Heart left ventricle (tissue), 16 donors: Measurements from ENCODE around the gene GAS7. TPM values are rescaled to one million over a fixed set of nuclear protein-coding genes. Genes with fewer than 3 reads are reported as not detected.

Experiments used
- ATAC-seq, 4 donors: fragments of 200-7000 bp; cut with Tn5 transposase; one replicate each; pipeline ENCODE4 v1.9.1; 2020 to 2022; ENCODE audit warnings: moderate library complexity in 4 of 4, mild to moderate bottlenecking in 3 of 4, moderate number of reproducible peaks in 1 of 4
- DNase-seq, 5 donors: peaks; one replicate each; pipeline ENCODE4 v3.0.0-alpha.2; 2020
- H3K27ac ChIP-seq, 12 donors: fragments of 200-600 bp; sonication (generic) in 4 of 12; one replicate each; pipeline versions ENCODE4 v1.5.0 to v1.8.0; 2016 to 2022; ENCODE audit warnings: mild to moderate bottlenecking in 2 of 12
- H3K27me3 ChIP-seq, 9 donors: fragments of 200-600 bp; sonication (generic) in 2 of 9; one replicate each; pipeline versions ENCODE4 v1.5.1 to v1.8.0; 2016 to 2022; ENCODE audit warnings: mild to moderate bottlenecking in 3 of 9
- H3K36me3 ChIP-seq, 9 donors: fragments of 200-600 bp; sonication (generic) in 2 of 9; one replicate each; pipeline versions ENCODE4 v1.5.0 to v1.8.0; 2018 to 2022; ENCODE audit warnings: mild to moderate bottlenecking in 2 of 9
- H3K4me1 ChIP-seq, 12 donors: fragments of 200-600 bp; sonication (generic) in 4 of 12; one replicate each; pipeline versions ENCODE4 v1.5.0 to v1.8.0; 2016 to 2022; ENCODE audit warnings: mild to moderate bottlenecking in 3 of 12
- H3K4me3 ChIP-seq, 12 donors: fragments of 200-600 bp; sonication (generic) in 4 of 12; one replicate each; pipeline versions ENCODE4 v1.5.0 to v1.8.0; 2017 to 2022; ENCODE audit warnings: mild to moderate bottlenecking in 9 of 12, moderate library complexity in 4 of 12
- H3K9me3 ChIP-seq, 12 donors: fragments of 200-600 bp; sonication (generic) in 4 of 12; one replicate each; pipeline versions ENCODE4 v1.5.0 to v1.8.0; 2016 to 2022; ENCODE audit warnings: mild to moderate bottlenecking in 1 of 12
- POLR2A ChIP-seq, 2 donors: fragments of 450-650 bp; IDR thresholded peaks; one replicate each; pipeline ENCODE4 v1.6.1; 2017; ENCODE audit warnings: antibody characterized with exemption in 2 of 2, mild to moderate bottlenecking in 2 of 2, moderate library complexity in 2 of 2
- WGBS, 4 donors: extraction: QIAGEN DNeasy Blood & Tissue Kit in 2 of 4; methylation state at CpG; one replicate each; pipeline versions ENCODE4 v1.1.5 to v1.1.7; 2013 to 2018; 5-methylcytosine and 5-hydroxymethylcytosine counted together
- intact Hi-C, 10 donors: fragments of 100-400 bp; cut with DNase I; formaldehyde crosslinking; loops; one replicate each; pipeline versions ENCODE4 v1.11.1 to v1.14.2; 2022
- polyA plus RNA-seq, 2 donors: library from polyadenylated mRNA; stranded (reverse); fragments of 200-250 nt; gene quantifications; one replicate each; pipeline ENCODE4 v1.2.3, GENCODE V29; 2013
- total RNA-seq, 9 donors: library from RNA; depleted of rRNA in 2 of 9; stranded (reverse); fragments of >200 nt in 2 of 9; fragmentation: NEBNext Ultra II Directional in 3 of 9; extraction: Animal tissue kit (Norgen Biotek cat#: 25700) in 3 of 9; gene quantifications; one replicate each; pipeline versions ENCODE4 v1.1.0 to v1.2.4, GENCODE V29; 2016 to 2023
- TF ChIP-seq, protein P1 (sequence below), 12 donors: fragments of 200-600 bp; sonication (generic) in 4 of 12; IDR thresholded peaks; one replicate each; pipeline versions ENCODE4 v1.5.0 to v1.8.0; 2018 to 2022; ENCODE audit warnings: antibody characterized with exemption in 12 of 12, mild to moderate bottlenecking in 5 of 12
- donor health status: ischemic (EF 13 %, LVEDD 7.1; RV severe dilation, severe dysfunction).
- donor health status: healthy with polysubstance abuse.
- donor health status: DM: no; HTN: yes; CAD: no.
- donor health status: DM: no; HTN: no; CAD: no.
- donor health status: ischemic (EF 25% LVEDD 6.9; RV normal size, moderate dysfunction).
- donor health status: ischemic (EF 25% LVEDD 5.7; RV mildly dilated, moderate dysfunction).
- donor health status: healthy.
- donor health status: DM: yes; HTN: yes; CAD: no.
- donor health status: ischemic (EF 35%, LVEDD 5.7; RV mildly dilated, moderate dysfunction).
- donor health status: nonischemic (EF 11% LVEDD 7.7; RV severe dilation, severe dysfunction).
- donor health status: DM: yes; HTN: yes; CAD: no.
- donor health status: PGD.
- donor health status: ischemic (EF 29% LVEDD 5.4; RV normal size, mild dysfunction).
- donor health status: nonischemic (EF 23%, LVEDD 6.1; RV moderate dilation, normal function).

Gene GAS7
- total and polyA plus RNA-seq, 11 donors = 19.4 to 86.5 (median 65.1) TPM

DNA sequence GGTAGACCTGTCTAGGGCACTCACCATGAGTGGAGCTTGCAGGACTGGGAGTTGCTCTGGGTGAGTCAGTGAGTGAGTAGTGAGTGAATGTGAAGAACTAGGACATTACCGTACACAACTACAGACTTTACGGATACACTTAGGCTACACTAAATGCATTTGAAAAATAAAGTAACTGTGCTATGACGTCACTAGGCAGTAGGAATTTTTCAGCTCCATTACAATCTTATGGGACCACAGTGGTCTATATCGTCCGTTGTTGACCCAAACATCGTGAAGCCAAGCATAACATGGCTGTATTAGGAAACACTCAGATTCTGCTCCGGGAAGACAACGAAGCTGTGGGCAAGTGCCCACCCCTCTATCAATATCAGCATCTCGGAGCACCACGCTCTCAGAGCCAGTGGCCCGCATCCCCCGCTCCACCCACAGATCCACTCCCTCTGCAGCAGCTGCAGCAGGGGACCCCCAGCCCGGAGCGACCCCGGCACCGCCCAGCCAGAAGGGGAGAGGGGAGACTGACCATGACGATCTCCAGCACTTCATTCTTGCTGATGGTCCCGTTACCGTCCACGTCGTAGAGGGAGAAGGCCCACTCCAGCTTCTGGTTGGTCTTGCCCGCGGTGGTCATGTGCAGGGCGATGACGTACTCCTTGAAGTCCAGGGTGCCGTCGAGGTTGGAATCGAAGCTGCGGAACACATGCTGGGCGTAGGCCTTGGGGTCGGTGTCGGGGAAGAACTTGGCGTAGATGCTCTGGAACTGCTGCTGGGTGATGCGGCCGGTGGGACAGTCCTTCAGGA is 293.9 kb downstream of the GAS7 start:
- H3K4me3 ChIP-seq = no peak overlapping the region
- intact Hi-C loops = no loop called here
- DNase-seq (no peak), ATAC-seq (no peak)
- no peak overlapping the region for H3K27ac ChIP-seq
- TF ChIP-seq POLR2A (IDR thresholded peaks at IDR 0.05) = no peak
- TF ChIP-seq, protein P1, sequence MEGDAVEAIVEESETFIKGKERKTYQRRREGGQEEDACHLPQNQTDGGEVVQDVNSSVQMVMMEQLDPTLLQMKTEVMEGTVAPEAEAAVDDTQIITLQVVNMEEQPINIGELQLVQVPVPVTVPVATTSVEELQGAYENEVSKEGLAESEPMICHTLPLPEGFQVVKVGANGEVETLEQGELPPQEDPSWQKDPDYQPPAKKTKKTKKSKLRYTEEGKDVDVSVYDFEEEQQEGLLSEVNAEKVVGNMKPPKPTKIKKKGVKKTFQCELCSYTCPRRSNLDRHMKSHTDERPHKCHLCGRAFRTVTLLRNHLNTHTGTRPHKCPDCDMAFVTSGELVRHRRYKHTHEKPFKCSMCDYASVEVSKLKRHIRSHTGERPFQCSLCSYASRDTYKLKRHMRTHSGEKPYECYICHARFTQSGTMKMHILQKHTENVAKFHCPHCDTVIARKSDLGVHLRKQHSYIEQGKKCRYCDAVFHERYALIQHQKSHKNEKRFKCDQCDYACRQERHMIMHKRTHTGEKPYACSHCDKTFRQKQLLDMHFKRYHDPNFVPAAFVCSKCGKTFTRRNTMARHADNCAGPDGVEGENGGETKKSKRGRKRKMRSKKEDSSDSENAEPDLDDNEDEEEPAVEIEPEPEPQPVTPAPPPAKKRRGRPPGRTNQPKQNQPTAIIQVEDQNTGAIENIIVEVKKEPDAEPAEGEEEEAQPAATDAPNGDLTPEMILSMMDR (IDR thresholded peaks at IDR 0.05) = no peak
- 95 to 96% (median 95%) methylated on average over 30 to 35 of the region's 35 CpGs for WGBS, 4 donors
- H3K36me3 ChIP-seq = no peaks in the 10 kb centered on the region
- no peaks in the 10 kb centered on the region for H3K9me3 ChIP-seq
- H3K4me1 ChIP-seq = no peaks in the 10 kb centered on the region
- no peaks in the 10 kb centered on the region for H3K27me3 ChIP-seq

DNA sequence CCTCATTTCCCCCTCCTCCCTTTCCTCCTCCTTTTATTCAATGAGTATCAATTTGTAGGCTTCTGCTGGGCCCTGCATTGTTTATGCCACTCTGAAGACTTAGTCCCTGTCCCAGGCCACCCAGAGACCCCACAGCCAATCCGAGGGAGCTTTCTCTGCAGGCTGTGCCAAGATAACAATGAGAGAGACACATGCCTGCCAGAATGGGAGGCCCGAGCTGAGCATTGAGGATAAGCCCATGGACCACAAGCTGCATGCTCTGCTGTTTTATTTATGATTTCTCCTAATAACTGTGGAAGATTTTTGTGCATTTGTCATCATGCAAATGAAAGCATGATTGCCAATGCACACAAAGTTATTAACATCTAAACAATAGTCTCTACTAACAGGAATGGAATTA is 296.3 kb downstream of the GAS7 start:
- ATAC-seq (no peak), DNase-seq (no peak)
- Histone ChIP-seq H3K27ac (peak overlapping the region in 1 of 12 donors; percentile 40), H3K36me3 (no peaks in the 10 kb centered on the region), H3K9me3 (no peaks in the 10 kb centered on the region), H3K4me1 (no peaks in the 10 kb centered on the region), H3K27me3 (no peaks in the 10 kb centered on the region), H3K4me3 (no peak overlapping the region)
- WGBS, 4 donors = 15 to 30% (median 17%) methylated on average over 2 of the region's 2 CpGs
- no peak for TF ChIP-seq POLR2A (IDR thresholded peaks at IDR 0.05)
- TF ChIP-seq, protein P1 (IDR thresholded peaks at IDR 0.05) = no peak
- intact Hi-C loops = no loop called here

DNA sequence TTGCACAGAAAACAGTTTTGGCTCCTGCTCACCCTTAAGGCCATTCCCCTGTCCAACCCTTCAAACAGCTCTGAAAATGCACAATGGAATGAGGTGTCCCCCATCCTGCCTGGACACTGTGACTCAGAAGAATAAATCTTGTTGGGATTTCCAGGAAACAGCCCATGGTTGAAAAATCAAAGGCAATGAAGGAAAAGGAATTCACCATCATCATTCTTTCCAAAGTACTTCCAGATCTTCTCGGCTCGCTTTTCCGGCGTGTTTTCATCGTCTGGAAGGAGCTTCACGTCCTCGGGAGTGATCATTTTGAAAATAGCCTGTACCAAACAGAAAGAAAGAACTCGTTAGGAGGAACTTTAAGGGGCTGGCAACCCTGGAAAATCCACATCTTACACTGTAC is 297.6 kb downstream of the GAS7 start:
- intact Hi-C loops = no loop called here

DNA sequence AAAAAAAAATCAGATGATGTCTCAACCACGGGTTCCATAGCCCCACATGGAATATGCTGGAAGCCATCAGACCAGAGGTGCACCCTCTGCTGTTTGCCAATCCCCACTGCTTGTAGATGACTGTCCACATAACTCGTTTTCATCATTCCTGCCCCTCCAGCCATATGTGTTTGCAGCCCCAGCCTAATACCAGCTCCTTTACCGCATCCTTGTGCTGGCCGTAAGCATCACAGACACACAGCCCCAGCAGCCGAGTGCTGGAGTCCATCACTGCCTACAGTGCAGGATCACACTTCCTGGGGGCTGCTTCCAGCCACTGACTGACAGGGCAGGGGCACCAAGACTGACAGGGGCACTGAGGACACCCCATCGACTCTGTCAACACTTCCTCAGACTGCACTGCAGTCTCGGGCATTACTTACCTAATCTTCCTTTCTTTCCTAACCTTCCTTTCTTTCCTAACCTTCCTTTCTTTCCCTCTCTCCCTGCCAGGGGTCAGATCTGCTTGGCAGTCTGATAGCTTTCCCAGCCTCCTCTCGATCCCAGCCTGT is 298.3 kb downstream of the GAS7 start:
- DNase-seq (no peak), ATAC-seq (peak in 1 of 4 donors; percentile 28)
- Histone ChIP-seq H3K36me3 (no peaks in the 10 kb centered on the region), H3K27ac (peak overlapping the region in 1 of 12 donors; percentile 39), H3K9me3 (no peaks in the 10 kb centered on the region), H3K4me1 (no peaks in the 10 kb centered on the region), H3K27me3 (peaks cover 0 to 6% (median 0%) of the 10 kb centered on the region in 9 donors), H3K4me3 (no peak overlapping the region)
- TF ChIP-seq POLR2A (IDR thresholded peaks at IDR 0.05) = no peak
- intact Hi-C loops = no loop called here
- 37 to 45% (median 41%) methylated on average over 8 of the region's 8 CpGs for WGBS, 4 donors

More for the DNA sequence above, 297.6 kb downstream of the GAS7 start:
- H3K36me3 ChIP-seq = no peaks in the 10 kb centered on the region
- H3K4me1 ChIP-seq = no peaks in the 10 kb centered on the region
- DNase-seq (no peak), ATAC-seq (no peak)
- TF ChIP-seq POLR2A (IDR thresholded peaks at IDR 0.05) = no peak
- TF ChIP-seq, protein P1 (IDR thresholded peaks at IDR 0.05) = no peak
- 64 to 75% (median 69%) methylated on average over 8 of the region's 8 CpGs for WGBS, 4 donors
- no peaks in the 10 kb centered on the region for H3K27me3 ChIP-seq
- H3K4me3 ChIP-seq = no peak overlapping the region
- H3K9me3 ChIP-seq = no peaks in the 10 kb centered on the region
- no peak overlapping the region for H3K27ac ChIP-seq
